HuH-7.5 (cell line): ENCODE data around the gene RTF2.

ENCODE experiments used
- DNase-seq: peaks from one replicate; pipeline ENCODE4 v3.0.0; 2011; ENCODE audit warnings: low spot score

RTF2 gene

GRCh38 chr20:56439771-56440291 lies 28.6 kb upstream of the RTF2 start:
- no peak for DNase-seq

DNA sequence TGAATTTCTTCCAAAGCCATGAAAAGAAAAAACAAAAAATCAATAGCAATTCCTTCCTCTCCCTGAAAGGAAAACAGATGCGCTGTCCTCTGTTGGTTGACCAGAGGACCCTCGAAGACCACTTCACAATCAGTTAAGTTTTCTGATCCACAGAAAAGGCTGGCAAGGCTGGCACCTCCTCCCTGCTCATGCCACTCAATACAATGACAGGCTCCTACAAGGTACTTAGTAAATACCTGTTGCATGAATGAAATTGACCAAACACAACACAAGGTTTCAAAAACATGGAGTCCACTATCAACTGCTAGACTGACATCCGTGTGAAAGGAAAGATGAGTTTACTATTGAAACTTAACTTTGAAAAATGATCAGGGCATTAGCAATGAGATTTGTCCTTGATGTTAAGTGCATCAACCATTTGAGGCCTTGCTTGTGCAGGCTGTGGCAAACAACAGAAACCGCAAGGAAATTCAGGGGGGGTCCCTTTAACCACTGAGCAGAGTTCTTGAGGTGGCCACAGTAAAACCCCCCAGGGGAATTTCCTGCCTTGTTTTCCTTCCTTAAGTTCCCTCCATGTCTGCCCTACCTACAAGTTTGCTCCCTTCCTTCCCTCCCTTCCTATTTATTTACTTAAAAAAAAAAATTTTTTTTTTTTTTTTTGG lies 27.9 kb upstream of the RTF2 start:
- DNase-seq = no peak

GRCh38 chr20:56442389-56443365 lies 25.8 kb upstream of the RTF2 start:
- DNase-seq = no peak

- DNase-seq = no peak
Measured at GRCh38 chr20:56443654-56444540, 24.5 kb upstream of the RTF2 start.

- DNase-seq = no peak
Measured at GRCh38 chr20:56445130-56445529, 23.3 kb upstream of the RTF2 start.

- DNase-seq = no peak
Measured at GRCh38 chr20:56445540-56445939, 22.9 kb upstream of the RTF2 start.

- DNase-seq = no peak
Measured at GRCh38 chr20:56447227-56447626, 21.2 kb upstream of the RTF2 start.

- no peak for DNase-seq
Measured at GRCh38 chr20:56449459-56449858, 19.0 kb upstream of the RTF2 start.

DNA sequence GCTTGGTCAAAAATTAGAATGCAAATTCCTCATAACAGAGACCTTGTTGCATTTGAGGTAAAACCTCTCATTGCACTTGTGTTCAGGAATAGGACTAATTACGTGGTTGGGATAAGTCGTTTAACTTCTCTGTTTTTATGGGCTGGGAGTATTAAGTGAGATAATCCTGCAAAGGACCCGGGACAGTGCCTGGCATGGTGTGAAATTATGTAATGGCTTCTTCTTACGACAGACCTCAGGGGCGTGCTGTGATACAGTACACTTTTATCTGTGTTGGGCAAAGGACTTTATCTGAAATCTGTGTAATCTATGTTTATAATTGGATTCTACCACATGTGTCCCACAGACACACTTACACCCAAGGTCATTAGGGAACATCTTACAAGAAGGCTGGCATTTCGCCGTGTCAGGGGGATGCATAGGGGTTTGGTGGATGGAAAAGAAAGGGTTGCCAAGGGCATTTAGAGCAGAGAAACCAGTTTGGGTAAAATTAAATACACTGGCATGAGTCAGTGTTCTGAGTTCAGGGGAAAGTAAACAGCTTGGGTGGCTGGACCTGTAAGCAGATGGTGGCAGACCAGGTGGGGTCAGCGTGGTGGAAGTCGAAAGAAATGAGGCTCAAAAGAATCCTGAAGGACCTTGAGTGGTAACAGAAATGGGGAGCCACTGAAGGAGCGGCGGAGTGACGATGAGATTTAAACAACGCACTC lies 17.2 kb upstream of the RTF2 start:
- no peak for DNase-seq

GRCh38 chr20:56453352-56453751 lies 15.1 kb upstream of the RTF2 start:
- DNase-seq = no peak

DNA sequence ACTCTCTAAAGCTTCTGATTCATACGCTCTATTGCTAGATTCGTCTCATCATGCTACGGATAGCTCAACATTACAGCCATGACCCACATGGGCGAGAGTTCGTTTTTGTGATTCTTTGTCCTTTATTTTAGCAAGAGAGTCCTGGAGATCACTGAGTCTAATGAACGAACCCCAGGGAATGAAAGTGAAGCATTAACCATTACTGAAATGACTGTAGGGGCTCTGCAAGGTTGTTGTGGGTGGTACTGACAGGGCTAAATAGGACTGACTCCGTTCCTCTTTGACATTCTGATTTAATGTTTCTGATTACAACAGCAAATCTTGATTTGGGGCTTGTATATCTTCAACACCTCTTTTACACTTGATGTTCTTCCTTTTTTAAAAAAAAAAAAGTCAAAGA lies 13.7 kb upstream of the RTF2 start:
- DNase-seq = no peak

DNA sequence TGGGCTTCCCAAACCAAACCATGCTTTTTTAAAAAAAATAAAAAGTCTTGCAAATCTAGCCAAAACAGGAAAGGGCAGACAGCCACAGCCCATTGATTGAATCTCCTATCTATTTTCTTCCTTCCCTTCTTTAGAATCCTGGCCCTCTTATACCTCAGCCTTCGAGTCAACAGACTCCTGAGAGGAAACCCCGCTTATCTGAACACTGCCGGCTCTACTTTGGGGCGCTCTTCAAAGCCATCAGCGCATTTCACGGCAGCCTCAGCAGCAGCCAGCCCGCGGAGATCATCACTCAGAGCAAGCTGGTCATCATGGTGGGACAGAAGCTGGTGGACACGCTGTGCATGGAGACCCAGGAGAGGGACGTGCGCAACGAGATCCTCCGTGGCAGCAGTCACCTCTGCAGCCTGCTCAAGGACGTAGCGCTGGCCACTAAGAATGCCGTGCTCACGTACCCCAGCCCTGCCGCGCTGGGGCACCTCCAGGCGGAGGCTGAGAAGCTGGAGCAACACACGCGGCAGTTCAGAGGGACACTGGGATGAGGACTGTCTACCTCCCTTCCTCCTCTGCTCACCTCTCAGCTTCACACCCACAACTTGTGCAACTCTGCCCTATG lies 10.1 kb upstream of the RTF2 start:
- DNase-seq = no peak

DNA sequence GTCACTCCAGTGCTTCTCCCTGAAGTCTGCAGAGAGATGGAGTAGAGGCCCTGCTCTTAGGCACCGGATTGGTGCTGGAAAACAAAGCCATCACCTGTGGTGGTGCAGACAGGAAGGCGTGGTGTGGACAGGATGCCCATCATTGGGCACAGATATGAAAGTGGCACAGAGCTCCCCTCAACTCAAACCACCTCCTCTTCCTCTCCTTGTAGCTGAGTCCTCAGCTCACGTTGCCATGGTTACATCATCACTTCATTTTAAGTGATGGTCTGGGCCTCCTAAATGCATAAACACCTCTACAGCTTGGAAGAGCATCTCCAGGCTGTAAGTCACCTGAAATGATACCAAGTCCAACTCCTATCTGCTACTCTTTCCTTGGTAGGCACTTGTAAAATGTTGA lies 8.0 kb upstream of the RTF2 start:
- no peak for DNase-seq

DNA sequence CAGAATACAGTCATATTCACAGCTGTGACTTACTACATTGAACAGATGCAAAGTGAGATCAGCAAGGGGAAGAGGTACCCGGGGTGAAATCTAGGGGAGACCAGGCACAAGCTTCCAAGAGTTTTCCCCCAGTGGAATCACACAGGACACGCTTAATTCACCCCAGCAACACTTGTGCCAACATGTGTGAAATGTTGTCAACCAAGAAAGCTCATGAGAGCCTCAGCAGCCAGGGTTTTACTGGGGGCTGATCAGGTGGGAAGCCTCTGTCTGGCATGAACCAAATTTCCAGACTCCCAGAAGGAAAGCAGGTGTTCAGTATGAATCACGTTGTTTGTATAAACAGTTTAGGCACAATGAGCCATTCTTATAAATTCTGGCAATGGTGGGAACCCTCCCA lies 6.9 kb upstream of the RTF2 start:
- DNase-seq = no peak

DNA sequence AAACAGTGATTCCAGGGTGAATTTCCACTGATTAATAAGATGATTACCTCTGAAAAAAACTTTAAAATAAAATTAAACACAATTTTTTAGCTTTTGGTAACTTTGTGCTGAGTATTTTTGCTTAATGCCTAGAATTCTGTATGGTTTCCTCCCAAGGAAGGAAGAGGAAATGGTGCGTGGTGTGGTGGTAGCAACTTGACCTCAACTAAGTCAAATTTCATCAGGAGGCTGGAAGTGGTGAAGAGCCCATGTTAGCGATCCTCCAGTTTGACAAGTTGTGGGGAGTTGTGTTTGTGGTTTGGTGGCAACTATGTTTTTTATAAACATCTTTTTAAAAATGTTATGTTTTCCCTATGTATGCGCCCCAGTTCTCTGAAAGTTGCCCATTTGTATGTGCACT lies 5.0 kb upstream of the RTF2 start:
- no peak for DNase-seq

DNA sequence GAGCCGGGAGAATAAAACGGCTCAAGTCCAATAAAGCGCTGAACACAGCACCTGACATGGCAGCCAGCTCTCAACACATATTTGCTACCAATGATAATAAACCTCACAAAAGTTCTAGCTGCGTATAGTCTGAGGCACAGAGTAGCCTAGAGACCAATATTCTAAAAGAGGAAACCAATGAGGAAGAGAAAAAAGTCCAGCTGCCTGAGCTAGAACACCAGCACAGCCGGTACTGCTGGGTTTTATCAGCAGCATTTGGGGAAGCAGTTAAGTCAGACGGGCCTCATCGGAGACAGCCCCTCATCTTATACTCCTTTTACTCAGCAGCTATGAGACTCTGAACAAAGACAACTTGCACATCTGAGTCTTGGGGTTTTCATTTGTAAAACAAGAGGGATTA lies 2.4 kb upstream of the RTF2 start:
- DNase-seq = no peak

- no peak for DNase-seq
Measured at GRCh38 chr20:56467968-56468315, 485 bp upstream of the RTF2 start.

- no peak for DNase-seq
Measured at GRCh38 chr20:56469077-56469449, 636 bp downstream of the RTF2 start.

- DNase-seq = no peak
Measured at GRCh38 chr20:56483970-56484369, 15.5 kb downstream of the RTF2 start.

GRCh38 chr20:56487216-56487615 lies 18.8 kb downstream of the RTF2 start:
- no peak for DNase-seq

- DNase-seq = no peak
Measured at GRCh38 chr20:56488566-56488965, 20.1 kb downstream of the RTF2 start.
